Endothelial cell of umbilical vein (primary cell): Measurements from ENCODE around the gene CHIT1. TPM values are rescaled to one million over a fixed set of nuclear protein-coding genes. Genes with fewer than 3 reads are reported as not detected.

Experiments used
- BruUV-seq: library from RNA; stranded (reverse); fragments of 400-500 nt; replicated peaks from 2 replicates; lab custom pipeline; 2021; lab: Mats Ljungman, UMichigan
- CTCF ChIA-PET: fragments of 300-600, 350-600 bp; sonication (Branson Sonifier 250); formaldehyde crosslinking; loops from one replicate; lab custom pipeline; 2021; ENCODE audit warnings: antibody characterized with exemption, inconsistent platforms; lab: Charles Lee
- POLR2A ChIA-PET: fragments of 300-600, 350-600 bp; sonication (Branson Sonifier 250); formaldehyde crosslinking; loops from one replicate; lab custom pipeline; 2021; ENCODE audit warnings: antibody characterized with exemption, inconsistent platforms; lab: Charles Lee
- DNase-seq: peaks from one replicate; pipeline ENCODE4 v3.0.0-alpha.2; 2011; ENCODE audit warnings: low read depth, low spot score
- FAIRE-seq: peaks from 2 replicates; lab custom pipeline; 2011; peaks lifted over from hg19 to GRCh38; lab: Jason Lieb, UNC
- H2AFZ ChIP-seq: 2 replicates; pipeline ENCODE4 v1.6.0; 2012; ENCODE audit warnings: low read depth, low read length, control low read depth, inconsistent platforms
- H3K27ac ChIP-seq: 2 replicates; pipeline ENCODE4 v1.5.1; 2011; ENCODE audit warnings: low read depth, mild to moderate bottlenecking, control low read depth, low read length, moderate library complexity; ENCODE audit not compliant: insufficient read depth
- H3K27me3 ChIP-seq, 2 experiments: 2 replicates each; pipeline versions ENCODE4 v1.6.0 to v1.6.1; 2011; ENCODE audit warnings: low read length in 2 of 2, mixed read lengths in 1 of 2; ENCODE audit not compliant: control insufficient read depth in 2 of 2, insufficient read depth in 2 of 2
- H3K36me3 ChIP-seq, 2 experiments: 2 replicates in 1 of 2; 3 replicates in 1 of 2; pipeline ENCODE4 v1.5.1; 2011; ENCODE audit warnings: low read length in 2 of 2, mild to moderate bottlenecking in 1 of 2, moderate library complexity in 1 of 2; ENCODE audit not compliant: control insufficient read depth in 2 of 2, insufficient read depth in 2 of 2; ENCODE audit errors: extremely low read depth in 1 of 2
- H3K4me1 ChIP-seq: 3 replicates; pipeline ENCODE4 v1.5.1; 2011; ENCODE audit warnings: mild to moderate bottlenecking, low read length; ENCODE audit not compliant: control insufficient read depth, insufficient read depth; ENCODE audit errors: extremely low read depth
- H3K4me2 ChIP-seq: 2 replicates; pipeline ENCODE4 v1.6.1; 2011; ENCODE audit warnings: low read length, control low read depth, mixed read lengths; ENCODE audit not compliant: insufficient read depth
- H3K4me3 ChIP-seq, 3 experiments: fragments of 200-600 bp in 1 of 3; sonication (generic), shearing (Covaris generic) in 1 of 3; replicated peaks in 1 of 3; 2 replicates each; pipeline ENCODE4 v1.5.1; 2011 to 2016; ENCODE audit warnings: control low read depth in 3 of 3, low read length in 3 of 3, mild to moderate bottlenecking in 2 of 3, inconsistent platforms in 1 of 3, low read depth in 1 of 3, moderate library complexity in 1 of 3; ENCODE audit not compliant: insufficient read depth in 1 of 3
- H3K79me2 ChIP-seq: 2 replicates; pipeline ENCODE4 v1.6.0; 2012; ENCODE audit warnings: low read length, inconsistent platforms; ENCODE audit not compliant: control insufficient read depth, insufficient read depth
- H3K9ac ChIP-seq: replicated peaks from 2 replicates; pipeline ENCODE3; 2011; ENCODE audit warnings: low read length, control low read depth; ENCODE audit not compliant: insufficient read depth; ENCODE audit errors: extremely low read depth
- H3K9me1 ChIP-seq: replicated peaks from 3 replicates; pipeline ENCODE4 v1.6.0; 2011; ENCODE audit warnings: mild to moderate bottlenecking, low read length; ENCODE audit not compliant: control insufficient read depth, insufficient read depth; ENCODE audit errors: extremely low read depth
- H3K9me3 ChIP-seq: replicated peaks from 2 replicates; pipeline ENCODE4 v1.5.1; 2012; ENCODE audit warnings: low read length, inconsistent platforms; ENCODE audit not compliant: control insufficient read depth, insufficient read depth
- H4K20me1 ChIP-seq: replicated peaks from 2 replicates; pipeline ENCODE3; 2011; ENCODE audit warnings: mild to moderate bottlenecking, low read length; ENCODE audit not compliant: control insufficient read depth, insufficient read depth; ENCODE audit errors: extremely low read depth
- CTCF ChIP-seq, 2 donors: IDR thresholded peaks; 1 replicate in 1 of 2; 2 replicates in 1 of 2; pipeline ENCODE4 v1.5.1; 2011; ENCODE audit warnings: low read length in 2 of 2, mild to moderate bottlenecking in 2 of 2, moderate library complexity in 2 of 2, control low read depth in 1 of 2, inconsistent platforms in 1 of 2, low read depth in 1 of 2; ENCODE audit not compliant: insufficient read depth in 1 of 2; ENCODE audit errors: extremely low read depth in 1 of 2
- EZH2 ChIP-seq: IDR thresholded peaks from 2 replicates; pipeline ENCODE4 v1.6.1; 2012; ENCODE audit warnings: borderline replicate concordance, low read depth, mild to moderate bottlenecking, moderate library complexity, low read length, inconsistent platforms; ENCODE audit not compliant: severe bottlenecking
- FOS ChIP-seq: IDR thresholded peaks from 2 replicates; pipeline ENCODE4 v1.6.1; 2011; ENCODE audit warnings: mild to moderate bottlenecking, low read length, moderate library complexity, borderline replicate concordance; ENCODE audit not compliant: insufficient read depth
- GATA2 ChIP-seq: IDR thresholded peaks from 2 replicates; pipeline ENCODE4 v1.7.0; 2011; ENCODE audit warnings: low read depth, mild to moderate bottlenecking, moderate library complexity, mixed read lengths, low read length; ENCODE audit not compliant: insufficient read length, insufficient read depth
- JUN ChIP-seq: IDR thresholded peaks from 2 replicates; pipeline ENCODE4 v1.6.1; 2011; ENCODE audit warnings: borderline replicate concordance, low read depth; ENCODE audit not compliant: insufficient read length, insufficient read depth
- MAX ChIP-seq: IDR thresholded peaks from 2 replicates; pipeline ENCODE4 v1.6.1; 2011; ENCODE audit not compliant: insufficient read depth, insufficient read length
- MYC ChIP-seq: IDR thresholded peaks from one replicate; pipeline ENCODE4 v1.6.1; 2011; ENCODE audit warnings: mild to moderate bottlenecking, low read depth, low read length
- POLR2A ChIP-seq: IDR thresholded peaks from 2 replicates; pipeline ENCODE4 v1.6.1; 2012; ENCODE audit warnings: low read depth, mild to moderate bottlenecking, control low read depth, low read length
- POLR2AphosphoS5 ChIP-seq: IDR thresholded peaks from 2 replicates; pipeline ENCODE4 v1.6.1; 2012; ENCODE audit warnings: low read depth, mild to moderate bottlenecking, control low read depth, low read length, moderate library complexity; ENCODE audit not compliant: insufficient read depth
- dilution Hi-C: fragments of 300-500 bp; cut with MboI; formaldehyde crosslinking; loops from one replicate; pipeline ENCODE4 v1.15.0; 2019; ENCODE audit warnings: low sequenced_read_pairs; ENCODE audit not compliant: extremely low pct_ligation_motif_present
- intact Hi-C: fragments of 100-400 bp; cut with micrococcal nuclease; formaldehyde crosslinking; loops from one replicate; pipeline ENCODE4 v1.10.0; 2022
- polyA plus RNA-seq, 4 experiments: library from polyadenylated mRNA; depleted of rRNA in 3 of 4; stranded (reverse) in 3 of 4; unstranded in 1 of 4; fragments of >200 nt; gene quantifications; 2 replicates each; pipeline versions ENCODE4 v1.2.1 to v1.2.3, GENCODE V29; 2011 to 2012; ENCODE audit warnings: missing spikeins in 1 of 4
- total RNA-seq: library from RNA; stranded (reverse); gene quantifications from 2 replicates; pipeline ENCODE4 v1.2.3, GENCODE V29; 2021

The CHIT1 gene
- total and polyA plus RNA-seq, 2 donors (not counting 3 experiments of a cell fraction or from before 2014, with no cell fraction given): not detected

DNA sequence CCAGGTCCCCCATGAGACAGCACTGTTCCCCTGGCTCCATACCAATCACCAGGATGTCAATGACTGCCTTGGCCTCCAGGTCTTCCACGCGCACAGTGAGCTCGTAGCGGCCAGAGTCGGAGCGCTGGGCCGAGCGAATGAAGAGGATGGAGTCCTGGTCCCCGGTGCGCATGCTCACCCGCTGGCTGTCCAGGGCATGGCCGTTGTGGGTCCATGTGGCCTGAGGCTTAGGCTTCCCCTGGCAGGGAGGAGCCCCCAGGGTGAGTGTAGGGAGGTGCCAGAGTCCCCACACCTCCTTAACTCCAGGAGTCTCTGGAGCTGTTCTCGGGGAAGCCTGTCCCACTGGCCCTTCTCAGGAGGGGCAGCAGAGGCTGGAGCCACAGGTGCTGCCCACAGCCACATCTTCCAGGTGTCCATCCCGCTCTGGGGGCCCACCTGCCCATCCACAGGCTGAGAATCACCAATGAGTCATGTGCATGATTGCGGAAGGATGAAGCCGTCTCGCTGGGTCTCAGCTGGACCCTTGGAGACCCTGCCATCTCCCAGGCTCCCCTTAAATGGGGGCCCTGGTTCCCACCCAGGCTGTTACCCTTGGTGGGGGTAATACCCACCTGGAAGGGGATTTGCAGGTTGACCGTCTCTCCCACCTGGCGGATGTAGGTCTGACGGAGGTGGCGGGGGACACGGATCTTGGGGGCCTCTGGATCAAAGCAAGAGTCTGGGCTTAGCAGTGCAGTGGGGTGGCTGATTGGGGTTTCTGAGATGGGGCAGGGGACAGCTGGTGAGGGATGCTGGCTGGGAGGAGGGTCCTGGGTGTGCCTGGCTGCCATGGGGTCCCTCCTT, 57.9 kb downstream of the CHIT1 start:
- Histone ChIP-seq H3K4me3 (no peak overlapping the region), H2AFZ (no peak overlapping the region), H3K27me3 (no peaks in the 10 kb centered on the region), H3K36me3 (no peaks in the 10 kb centered on the region), H3K4me1 (no peaks in the 10 kb centered on the region), H3K9me1 (no peaks in the 10 kb centered on the region), H4K20me1 (no peaks in the 10 kb centered on the region), H3K9me3 (no peaks in the 10 kb centered on the region), H3K4me2 (no peak overlapping the region), H3K9ac (no peak overlapping the region), H3K27ac (no peak overlapping the region), H3K79me2 (no peaks in the 10 kb centered on the region)
- ChIA-PET CTCF (interaction anchor here (0.9 to 6.6 kb wide), 28 partner anchors 10 to 132 kb away, joined by 3 to 317 read pairs (median 8); partner anchors contain the start of gene ADORA1), POLR2A (no interaction called here)
- no peak for FAIRE-seq
- intact Hi-C loops (loop anchor here (1.0 kb wide), 3 partner anchors 45 to 132 kb away; no protein-coding TSS in a partner anchor), dilution Hi-C loops (no loop called here)
- TF ChIP-seq JUN (no peak), GATA2 (no peak), MAX (no peak), CTCF (IDR thresholded peaks at IDR 0.05; ENCODE audit: extremely low read depth in 1 of 2, insufficient read depth in 1 of 2, low read depth in 1 of 2, low read length in 2 of 2) (no peak), POLR2AphosphoS5 (no peak), FOS (no peak), EZH2 (no peak), MYC (no peak), POLR2A (no peak)
- no peak for DNase-seq
- BruUV-seq: no TSS peak
